HepG2 (cell line): Measurements from ENCODE around the gene SAMM50. TPM values are rescaled to one million over a fixed set of nuclear protein-coding genes. Genes with fewer than 3 reads are reported as not detected.

Experiments
- EP300 ChIP-seq, 3 experiments: sonication (generic) in 1 of 3; formaldehyde crosslinking in 1 of 3; IDR thresholded peaks; 2 replicates each; pipeline versions ENCODE4 v1.5.1 to v1.6.1; 2011 to 2020; ENCODE audit warnings: low read depth in 2 of 3, low read length in 2 of 3, borderline replicate concordance in 1 of 3, improper control_type of control experiment in 1 of 3, mild to moderate bottlenecking in 1 of 3, missing genetic modification reagents in 1 of 3, moderate library complexity in 1 of 3
- HNRNPLL ChIP-seq: fragments of 200-400 bp; formaldehyde crosslinking; IDR thresholded peaks from 2 replicates; pipeline ENCODE4 v1.6.1; 2017; ENCODE audit warnings: mild to moderate bottlenecking, low read depth, low read length; ENCODE audit not compliant: poor library complexity, severe bottlenecking
- KDM5B ChIP-seq: sonication (generic); formaldehyde crosslinking; IDR thresholded peaks from 2 replicates; pipeline ENCODE4 v1.4.0; 2020; ENCODE audit warnings: missing genetic modification reagents, mild to moderate bottlenecking, borderline replicate concordance
- MZF1 ChIP-seq: sonication (generic); formaldehyde crosslinking; IDR thresholded peaks from 2 replicates; pipeline ENCODE4 v1.8.1; 2023; ENCODE audit warnings: mild to moderate bottlenecking, missing genetic modification reagents, borderline replicate concordance
- ZBTB8A ChIP-seq: sonication (generic); formaldehyde crosslinking; IDR thresholded peaks from 2 replicates; pipeline ENCODE4 v1.4.0; 2020; ENCODE audit warnings: mild to moderate bottlenecking, low read depth, missing genetic modification reagents, borderline replicate concordance
- ZNF30 ChIP-seq: sonication (generic); formaldehyde crosslinking; IDR thresholded peaks from 2 replicates; pipeline ENCODE4 v1.5.0; 2020; ENCODE audit warnings: mild to moderate bottlenecking, missing genetic modification reagents
- ZNF496 ChIP-seq: sonication (generic); formaldehyde crosslinking; IDR thresholded peaks from 2 replicates; pipeline ENCODE4 v1.8.1; 2023; ENCODE audit warnings: mild to moderate bottlenecking, moderate library complexity, missing genetic modification reagents; ENCODE audit not compliant: insufficient replicate concordance
- ZSCAN12 ChIP-seq: sonication (generic); formaldehyde crosslinking; IDR thresholded peaks from 2 replicates; pipeline ENCODE4 v1.9.0; 2021; ENCODE audit warnings: mild to moderate bottlenecking, missing genetic modification reagents
- ZSCAN29 ChIP-seq: sonication (generic); formaldehyde crosslinking; conservative IDR thresholded peaks from 2 replicates; pipeline ENCODE4 v1.4.0; 2020; ENCODE audit warnings: mild to moderate bottlenecking, missing genetic modification reagents
- polyA plus RNA-seq, 8 experiments: library from polyadenylated mRNA; depleted of rRNA in 3 of 8; stranded (reverse) in 7 of 8; unstranded in 1 of 8; fragments of >200 nt; fragmentation: Illumina TruSeq in 4 of 8; extraction: Trizol in 4 of 8; gene quantifications; 2 replicates each; pipeline versions ENCODE4 v1.2.1 to v1.2.3, GENCODE V29; 2011 to 2016; ENCODE audit warnings: low read depth in 4 of 8, missing spikeins in 1 of 8, mixed read lengths in 1 of 8; ENCODE audit not compliant: insufficient read depth in 1 of 8
- total RNA-seq, 5 experiments: library from RNA; depleted of rRNA; stranded (reverse); fragments of >200 nt; fragmentation: Illumina TruSeq; extraction: Trizol; gene quantifications; 2 replicates each; pipeline ENCODE4 v1.2.3, GENCODE V29; 2016; ENCODE audit warnings: low read depth in 1 of 5
- TF ChIP-seq, protein P1 (sequence below): sonication (generic); formaldehyde crosslinking; IDR thresholded peaks from 2 replicates; pipeline ENCODE4 v1.4.0; 2020; ENCODE audit warnings: mild to moderate bottlenecking, missing genetic modification reagents, borderline replicate concordance
- TF ChIP-seq, protein P2 (sequence below): sonication (generic); formaldehyde crosslinking; IDR thresholded peaks from 2 replicates; pipeline ENCODE4 v1.5.1; 2020; ENCODE audit warnings: mild to moderate bottlenecking, missing genetic modification reagents, moderate library complexity
- TF ChIP-seq, protein P3 (sequence below): sonication (generic); formaldehyde crosslinking; IDR thresholded peaks from 2 replicates; pipeline ENCODE4 v1.4.0; 2020; ENCODE audit warnings: mild to moderate bottlenecking, missing genetic modification reagents
- TF ChIP-seq, protein P4 (sequence below): sonication (generic); formaldehyde crosslinking; IDR thresholded peaks from 2 replicates; pipeline ENCODE4 v1.4.0; 2020; ENCODE audit warnings: missing genetic modification reagents, borderline replicate concordance

SAMM50 gene
- total and polyA plus RNA-seq, 2 of the 13 experiments (the other 11 are each of a cell fraction or from before 2014, with no cell fraction given), result 34.7 to 63.4 TPM

DNA sequence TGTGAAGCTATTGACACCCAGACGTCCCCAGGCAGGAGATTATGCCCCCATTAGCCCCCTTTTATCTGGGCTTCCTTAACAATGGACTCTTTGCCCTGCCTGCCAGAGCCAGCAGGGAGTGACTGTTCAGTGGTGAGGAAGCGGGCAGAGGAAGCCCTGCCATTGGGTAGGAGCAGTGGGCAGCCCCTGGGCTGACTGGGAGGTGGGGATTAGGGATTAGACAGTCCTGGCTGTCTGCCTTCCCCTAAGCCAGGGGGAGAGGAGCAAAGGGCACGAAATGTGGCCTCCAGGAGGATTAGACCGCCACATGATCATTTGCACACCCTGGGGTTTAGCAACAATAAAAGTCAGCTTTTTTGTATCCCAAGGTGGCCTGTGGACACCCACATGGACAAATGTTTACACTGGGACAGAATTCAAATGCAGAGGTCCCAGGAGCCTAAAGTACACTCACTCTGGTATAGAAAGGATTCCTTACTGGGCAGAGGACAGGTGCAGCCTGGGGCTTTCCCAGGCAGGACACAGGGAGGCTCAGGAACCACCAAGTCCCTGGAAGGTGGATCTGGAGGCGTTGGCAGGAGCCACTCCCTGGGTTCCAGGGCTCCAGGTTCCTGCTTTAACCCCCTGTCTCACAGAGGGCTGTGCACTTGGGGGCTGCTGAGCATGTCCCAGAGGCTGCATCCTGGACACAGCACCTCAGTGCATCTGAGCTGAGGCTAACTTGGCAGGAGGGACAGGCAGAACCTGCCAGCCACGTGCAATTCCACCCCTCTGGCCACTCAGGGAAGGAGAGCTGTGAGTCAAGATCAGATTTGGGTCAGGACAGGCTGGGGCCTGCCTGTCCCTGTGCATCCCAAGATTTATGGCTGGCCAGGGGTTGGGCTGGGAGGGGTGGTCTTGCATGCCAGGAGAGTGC, 29.6 kb upstream of the SAMM50 start (continued):
- TF ChIP-seq, protein P1, sequence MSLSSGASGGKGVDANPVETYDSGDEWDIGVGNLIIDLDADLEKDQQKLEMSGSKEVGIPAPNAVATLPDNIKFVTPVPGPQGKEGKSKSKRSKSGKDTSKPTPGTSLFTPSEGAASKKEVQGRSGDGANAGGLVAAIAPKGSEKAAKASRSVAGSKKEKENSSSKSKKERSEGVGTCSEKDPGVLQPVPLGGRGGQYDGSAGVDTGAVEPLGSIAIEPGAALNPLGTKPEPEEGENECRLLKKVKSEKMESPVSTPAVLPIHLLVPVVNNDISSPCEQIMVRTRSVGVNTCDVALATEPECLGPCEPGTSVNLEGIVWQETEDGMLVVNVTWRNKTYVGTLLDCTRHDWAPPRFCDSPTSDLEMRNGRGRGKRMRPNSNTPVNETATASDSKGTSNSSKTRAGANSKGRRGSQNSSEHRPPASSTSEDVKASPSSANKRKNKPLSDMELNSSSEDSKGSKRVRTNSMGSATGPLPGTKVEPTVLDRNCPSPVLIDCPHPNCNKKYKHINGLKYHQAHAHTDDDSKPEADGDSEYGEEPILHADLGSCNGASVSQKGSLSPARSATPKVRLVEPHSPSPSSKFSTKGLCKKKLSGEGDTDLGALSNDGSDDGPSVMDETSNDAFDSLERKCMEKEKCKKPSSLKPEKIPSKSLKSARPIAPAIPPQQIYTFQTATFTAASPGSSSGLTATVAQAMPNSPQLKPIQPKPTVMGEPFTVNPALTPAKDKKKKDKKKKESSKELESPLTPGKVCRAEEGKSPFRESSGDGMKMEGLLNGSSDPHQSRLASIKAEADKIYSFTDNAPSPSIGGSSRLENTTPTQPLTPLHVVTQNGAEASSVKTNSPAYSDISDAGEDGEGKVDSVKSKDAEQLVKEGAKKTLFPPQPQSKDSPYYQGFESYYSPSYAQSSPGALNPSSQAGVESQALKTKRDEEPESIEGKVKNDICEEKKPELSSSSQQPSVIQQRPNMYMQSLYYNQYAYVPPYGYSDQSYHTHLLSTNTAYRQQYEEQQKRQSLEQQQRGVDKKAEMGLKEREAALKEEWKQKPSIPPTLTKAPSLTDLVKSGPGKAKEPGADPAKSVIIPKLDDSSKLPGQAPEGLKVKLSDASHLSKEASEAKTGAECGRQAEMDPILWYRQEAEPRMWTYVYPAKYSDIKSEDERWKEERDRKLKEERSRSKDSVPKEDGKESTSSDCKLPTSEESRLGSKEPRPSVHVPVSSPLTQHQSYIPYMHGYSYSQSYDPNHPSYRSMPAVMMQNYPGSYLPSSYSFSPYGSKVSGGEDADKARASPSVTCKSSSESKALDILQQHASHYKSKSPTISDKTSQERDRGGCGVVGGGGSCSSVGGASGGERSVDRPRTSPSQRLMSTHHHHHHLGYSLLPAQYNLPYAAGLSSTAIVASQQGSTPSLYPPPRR (CRISPR knock-in tag), result peak; percentile 88; the same call in 1 of the 2 replicates
- TF ChIP-seq, protein P2, sequence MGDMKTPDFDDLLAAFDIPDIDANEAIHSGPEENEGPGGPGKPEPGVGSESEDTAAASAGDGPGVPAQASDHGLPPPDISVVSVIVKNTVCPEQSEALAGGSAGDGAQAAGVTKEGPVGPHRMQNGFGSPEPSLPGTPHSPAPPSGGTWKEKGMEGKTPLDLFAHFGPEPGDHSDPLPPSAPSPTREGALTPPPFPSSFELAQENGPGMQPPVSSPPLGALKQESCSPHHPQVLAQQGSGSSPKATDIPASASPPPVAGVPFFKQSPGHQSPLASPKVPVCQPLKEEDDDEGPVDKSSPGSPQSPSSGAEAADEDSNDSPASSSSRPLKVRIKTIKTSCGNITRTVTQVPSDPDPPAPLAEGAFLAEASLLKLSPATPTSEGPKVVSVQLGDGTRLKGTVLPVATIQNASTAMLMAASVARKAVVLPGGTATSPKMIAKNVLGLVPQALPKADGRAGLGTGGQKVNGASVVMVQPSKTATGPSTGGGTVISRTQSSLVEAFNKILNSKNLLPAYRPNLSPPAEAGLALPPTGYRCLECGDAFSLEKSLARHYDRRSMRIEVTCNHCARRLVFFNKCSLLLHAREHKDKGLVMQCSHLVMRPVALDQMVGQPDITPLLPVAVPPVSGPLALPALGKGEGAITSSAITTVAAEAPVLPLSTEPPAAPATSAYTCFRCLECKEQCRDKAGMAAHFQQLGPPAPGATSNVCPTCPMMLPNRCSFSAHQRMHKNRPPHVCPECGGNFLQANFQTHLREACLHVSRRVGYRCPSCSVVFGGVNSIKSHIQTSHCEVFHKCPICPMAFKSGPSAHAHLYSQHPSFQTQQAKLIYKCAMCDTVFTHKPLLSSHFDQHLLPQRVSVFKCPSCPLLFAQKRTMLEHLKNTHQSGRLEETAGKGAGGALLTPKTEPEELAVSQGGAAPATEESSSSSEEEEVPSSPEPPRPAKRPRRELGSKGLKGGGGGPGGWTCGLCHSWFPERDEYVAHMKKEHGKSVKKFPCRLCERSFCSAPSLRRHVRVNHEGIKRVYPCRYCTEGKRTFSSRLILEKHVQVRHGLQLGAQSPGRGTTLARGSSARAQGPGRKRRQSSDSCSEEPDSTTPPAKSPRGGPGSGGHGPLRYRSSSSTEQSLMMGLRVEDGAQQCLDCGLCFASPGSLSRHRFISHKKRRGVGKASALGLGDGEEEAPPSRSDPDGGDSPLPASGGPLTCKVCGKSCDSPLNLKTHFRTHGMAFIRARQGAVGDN (CRISPR knock-in tag), result peak; percentile 76
- TF ChIP-seq, protein P3, sequence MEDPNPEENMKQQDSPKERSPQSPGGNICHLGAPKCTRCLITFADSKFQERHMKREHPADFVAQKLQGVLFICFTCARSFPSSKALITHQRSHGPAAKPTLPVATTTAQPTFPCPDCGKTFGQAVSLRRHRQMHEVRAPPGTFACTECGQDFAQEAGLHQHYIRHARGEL (CRISPR knock-in tag), result no peak
- TF ChIP-seq EP300 (IDR thresholded peaks at IDR 0.05; ENCODE audit: low read depth in 2 of 2, low read length in 2 of 2) (peak; percentile 41 to 76; a peak in 3 of 4 replicates), EP300 (CRISPR knock-in tag; IDR thresholded peaks at IDR 0.05; ENCODE audit: borderline replicate concordance) (no peak; the same call in 1 of the 2 replicates), HNRNPLL (no peak), ZSCAN29 (CRISPR knock-in tag) (peak; percentile 64; the same call in 1 of the 2 replicates), KDM5B (CRISPR knock-in tag) (0 out of 2 replicates have a peak, but pooled peaks have one; percentile 38), ZNF30 (no peak), ZNF496 (CRISPR knock-in tag) (no peak), ZBTB8A (no peak), ZSCAN12 (CRISPR knock-in tag) (no peak), MZF1 (CRISPR knock-in tag) (no peak)
- TF ChIP-seq, protein P4, sequence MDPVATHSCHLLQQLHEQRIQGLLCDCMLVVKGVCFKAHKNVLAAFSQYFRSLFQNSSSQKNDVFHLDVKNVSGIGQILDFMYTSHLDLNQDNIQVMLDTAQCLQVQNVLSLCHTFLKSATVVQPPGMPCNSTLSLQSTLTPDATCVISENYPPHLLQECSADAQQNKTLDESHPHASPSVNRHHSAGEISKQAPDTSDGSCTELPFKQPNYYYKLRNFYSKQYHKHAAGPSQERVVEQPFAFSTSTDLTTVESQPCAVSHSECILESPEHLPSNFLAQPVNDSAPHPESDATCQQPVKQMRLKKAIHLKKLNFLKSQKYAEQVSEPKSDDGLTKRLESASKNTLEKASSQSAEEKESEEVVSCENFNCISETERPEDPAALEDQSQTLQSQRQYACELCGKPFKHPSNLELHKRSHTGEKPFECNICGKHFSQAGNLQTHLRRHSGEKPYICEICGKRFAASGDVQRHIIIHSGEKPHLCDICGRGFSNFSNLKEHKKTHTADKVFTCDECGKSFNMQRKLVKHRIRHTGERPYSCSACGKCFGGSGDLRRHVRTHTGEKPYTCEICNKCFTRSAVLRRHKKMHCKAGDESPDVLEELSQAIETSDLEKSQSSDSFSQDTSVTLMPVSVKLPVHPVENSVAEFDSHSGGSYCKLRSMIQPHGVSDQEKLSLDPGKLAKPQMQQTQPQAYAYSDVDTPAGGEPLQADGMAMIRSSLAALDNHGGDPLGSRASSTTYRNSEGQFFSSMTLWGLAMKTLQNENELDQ (CRISPR knock-in tag), result no peak
